Brain microvascular endothelial cell (primary cell): ENCODE measurements around the gene CLSTN1.

Experiments
- DNase-seq: peaks from one replicate; pipeline ENCODE4 v3.0.0-alpha.2; 2020
- H3K27ac ChIP-seq: fragments of 250-450 bp; sonication (Bioruptor Pico); 2 replicates; pipeline ENCODE4 v1.5.1; 2020; ENCODE audit warnings: mild to moderate bottlenecking, moderate library complexity
- H3K27me3 ChIP-seq: fragments of 250-450 bp; sonication (Bioruptor Pico); replicated peaks from 2 replicates; pipeline ENCODE4 v1.5.1; 2020; ENCODE audit warnings: mild to moderate bottlenecking
- H3K36me3 ChIP-seq: fragments of 250-450 bp; sonication (Bioruptor Pico); replicated peaks from 2 replicates; pipeline ENCODE4 v1.5.1; 2020; ENCODE audit warnings: mild to moderate bottlenecking
- H3K4me3 ChIP-seq: 2 replicates; pipeline ENCODE4 v1.5.1; 2011; ENCODE audit warnings: low read depth, mild to moderate bottlenecking, control low read depth, low read length, moderate library complexity
- in situ Hi-C: cut with HindIII; loops from 2 replicates; pipeline ENCODE4 v1.10.0; 2017; ENCODE audit warnings: low sequenced_read_pairs, low pct_ligation_motif_present
- TF ChIP-seq, protein P1 (sequence below): IDR thresholded peaks from 2 replicates; pipeline ENCODE4 v1.5.1; 2011; ENCODE audit warnings: low read depth, mild to moderate bottlenecking, moderate library complexity, low read length, control low read depth, inconsistent platforms; ENCODE audit errors: missing control alignments

CLSTN1 gene

DNA sequence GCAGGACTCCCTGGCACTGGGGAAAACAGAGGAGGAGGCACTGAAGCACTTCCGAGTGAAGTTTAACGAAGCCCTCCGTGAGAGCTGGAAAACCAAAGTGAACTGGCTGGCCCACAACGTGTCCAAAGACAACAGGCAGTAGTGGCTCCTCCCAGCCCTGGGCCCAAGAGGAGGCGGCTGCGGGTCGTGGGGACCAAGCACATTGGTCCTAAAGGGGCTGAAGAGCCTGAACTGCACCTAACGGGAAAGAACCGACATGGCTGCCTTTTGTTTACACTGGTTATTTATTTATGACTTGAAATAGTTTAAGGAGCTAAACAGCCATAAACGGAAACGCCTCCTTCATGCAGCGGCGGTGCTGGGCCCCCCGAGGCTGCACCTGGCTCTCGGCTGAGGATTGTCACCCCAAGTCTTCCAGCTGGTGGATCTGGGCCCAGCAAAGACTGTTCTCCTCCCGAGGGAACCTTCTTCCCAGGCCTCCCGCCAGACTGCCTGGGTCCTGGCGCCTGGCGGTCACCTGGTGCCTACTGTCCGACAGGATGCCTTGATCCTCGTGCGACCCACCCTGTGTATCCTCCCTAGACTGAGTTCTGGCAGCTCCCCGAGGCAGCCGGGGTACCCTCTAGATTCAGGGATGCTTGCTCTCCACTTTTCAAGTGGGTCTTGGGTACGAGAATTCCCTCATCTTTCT is 96.7 kb downstream of the CLSTN1 start:
- TF ChIP-seq, protein P1, sequence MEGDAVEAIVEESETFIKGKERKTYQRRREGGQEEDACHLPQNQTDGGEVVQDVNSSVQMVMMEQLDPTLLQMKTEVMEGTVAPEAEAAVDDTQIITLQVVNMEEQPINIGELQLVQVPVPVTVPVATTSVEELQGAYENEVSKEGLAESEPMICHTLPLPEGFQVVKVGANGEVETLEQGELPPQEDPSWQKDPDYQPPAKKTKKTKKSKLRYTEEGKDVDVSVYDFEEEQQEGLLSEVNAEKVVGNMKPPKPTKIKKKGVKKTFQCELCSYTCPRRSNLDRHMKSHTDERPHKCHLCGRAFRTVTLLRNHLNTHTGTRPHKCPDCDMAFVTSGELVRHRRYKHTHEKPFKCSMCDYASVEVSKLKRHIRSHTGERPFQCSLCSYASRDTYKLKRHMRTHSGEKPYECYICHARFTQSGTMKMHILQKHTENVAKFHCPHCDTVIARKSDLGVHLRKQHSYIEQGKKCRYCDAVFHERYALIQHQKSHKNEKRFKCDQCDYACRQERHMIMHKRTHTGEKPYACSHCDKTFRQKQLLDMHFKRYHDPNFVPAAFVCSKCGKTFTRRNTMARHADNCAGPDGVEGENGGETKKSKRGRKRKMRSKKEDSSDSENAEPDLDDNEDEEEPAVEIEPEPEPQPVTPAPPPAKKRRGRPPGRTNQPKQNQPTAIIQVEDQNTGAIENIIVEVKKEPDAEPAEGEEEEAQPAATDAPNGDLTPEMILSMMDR = no peak
- in situ Hi-C loops = no loop called here
- H3K4me3 ChIP-seq = no peak overlapping the region

DNA sequence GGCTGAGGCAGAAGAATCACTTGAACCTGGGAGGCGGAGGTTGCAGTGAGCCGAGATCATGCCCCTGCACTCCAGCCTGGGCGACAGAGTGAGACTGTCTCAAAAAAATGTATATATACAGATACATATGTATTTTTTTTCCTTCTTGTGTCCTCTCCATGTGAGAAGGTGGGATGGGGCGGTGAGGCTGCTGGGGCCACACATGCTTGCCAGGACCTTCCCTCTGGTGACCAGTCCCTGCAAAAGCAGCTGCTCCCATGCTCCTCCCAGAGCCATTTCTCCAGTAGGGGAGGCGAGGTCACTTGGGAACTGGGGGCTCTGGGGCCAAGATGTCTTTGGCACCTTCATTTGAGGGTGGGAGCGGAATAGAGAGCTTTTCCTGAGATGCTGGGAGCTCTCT is 97.4 kb downstream of the CLSTN1 start:
- Histone ChIP-seq H3K27me3 (no peaks in the 10 kb centered on the region), H3K27ac (no peak overlapping the region), H3K36me3 (peaks cover 49% of the 10 kb centered on the region), H3K4me3 (no peak overlapping the region)
- TF ChIP-seq, protein P1 = no peak
- no peak for DNase-seq
- in situ Hi-C loops = no loop called here

More for the DNA sequence above, 96.7 kb downstream of the CLSTN1 start:
- no peak for DNase-seq
- Histone ChIP-seq H3K27ac (no peak overlapping the region), H3K36me3 (peaks cover 53% of the 10 kb centered on the region), H3K27me3 (no peaks in the 10 kb centered on the region)

DNA sequence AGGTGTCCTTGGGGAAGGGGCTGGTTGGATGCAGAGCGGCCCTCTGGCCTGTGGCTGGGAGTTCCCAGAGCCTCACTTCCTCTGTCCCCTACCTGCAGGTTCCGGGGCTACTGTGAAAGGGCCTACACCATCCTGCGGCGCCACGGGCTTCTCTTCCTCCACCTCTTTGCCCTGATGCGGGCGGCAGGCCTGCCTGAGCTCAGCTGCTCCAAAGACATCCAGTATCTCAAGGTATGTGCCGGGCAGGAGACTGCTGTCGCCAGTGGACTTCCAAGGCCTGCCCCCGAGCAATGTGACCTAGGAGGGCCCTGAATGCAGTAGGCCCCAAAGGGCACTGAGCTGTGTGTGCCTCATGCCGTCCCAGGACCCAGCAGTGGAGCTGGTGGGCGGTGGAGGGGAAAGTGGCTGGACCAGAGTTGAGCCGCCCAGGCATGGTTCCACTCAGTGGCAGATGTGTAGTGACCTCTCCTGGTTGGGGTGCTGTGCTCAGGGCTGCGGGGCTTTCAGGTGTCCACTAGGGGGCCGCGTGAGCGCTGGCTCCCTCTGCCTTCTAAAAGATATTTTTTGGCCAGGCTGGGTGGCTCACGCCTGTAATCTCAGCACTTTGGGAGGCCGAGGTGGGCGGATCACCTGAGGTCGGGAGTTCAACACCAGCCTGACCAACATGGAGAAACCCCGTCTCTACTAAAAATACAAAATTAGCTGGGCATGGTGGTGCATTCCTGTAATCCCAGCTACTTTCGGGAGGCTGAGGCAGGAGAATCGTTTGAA is 98.9 kb downstream of the CLSTN1 start:
- in situ Hi-C loops = no loop called here
- H3K4me3 ChIP-seq = no peak overlapping the region
- H3K27me3 ChIP-seq = no peaks in the 10 kb centered on the region
- H3K36me3 ChIP-seq = peaks cover 37% of the 10 kb centered on the region
- TF ChIP-seq, protein P1 = peak; percentile 94
- no peak overlapping the region for H3K27ac ChIP-seq
- peak; percentile 21 for DNase-seq

DNA sequence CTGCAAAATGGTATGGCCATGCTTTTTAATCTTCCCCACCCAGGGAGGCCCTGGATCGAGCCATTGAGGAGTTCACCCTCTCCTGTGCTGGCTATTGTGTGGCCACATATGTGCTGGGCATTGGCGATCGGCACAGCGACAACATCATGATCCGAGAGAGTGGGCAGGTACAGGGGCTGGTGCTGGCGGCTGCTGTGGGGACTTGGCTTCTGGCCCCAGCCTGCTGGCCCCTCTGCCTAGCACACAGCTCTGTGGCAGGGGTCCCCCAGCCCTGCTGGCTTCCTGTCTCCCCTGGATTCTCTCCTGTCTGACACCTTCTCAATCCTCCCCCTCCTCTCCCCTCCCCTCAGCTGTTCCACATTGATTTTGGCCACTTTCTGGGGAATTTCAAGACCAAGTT is 99.8 kb downstream of the CLSTN1 start:
- in situ Hi-C loops = no loop called here
- TF ChIP-seq, protein P1 = no peak
- Histone ChIP-seq H3K27ac (no peak overlapping the region), H3K4me3 (no peak overlapping the region), H3K27me3 (no peaks in the 10 kb centered on the region), H3K36me3 (peaks cover 31% of the 10 kb centered on the region)
- no peak for DNase-seq

DNA sequence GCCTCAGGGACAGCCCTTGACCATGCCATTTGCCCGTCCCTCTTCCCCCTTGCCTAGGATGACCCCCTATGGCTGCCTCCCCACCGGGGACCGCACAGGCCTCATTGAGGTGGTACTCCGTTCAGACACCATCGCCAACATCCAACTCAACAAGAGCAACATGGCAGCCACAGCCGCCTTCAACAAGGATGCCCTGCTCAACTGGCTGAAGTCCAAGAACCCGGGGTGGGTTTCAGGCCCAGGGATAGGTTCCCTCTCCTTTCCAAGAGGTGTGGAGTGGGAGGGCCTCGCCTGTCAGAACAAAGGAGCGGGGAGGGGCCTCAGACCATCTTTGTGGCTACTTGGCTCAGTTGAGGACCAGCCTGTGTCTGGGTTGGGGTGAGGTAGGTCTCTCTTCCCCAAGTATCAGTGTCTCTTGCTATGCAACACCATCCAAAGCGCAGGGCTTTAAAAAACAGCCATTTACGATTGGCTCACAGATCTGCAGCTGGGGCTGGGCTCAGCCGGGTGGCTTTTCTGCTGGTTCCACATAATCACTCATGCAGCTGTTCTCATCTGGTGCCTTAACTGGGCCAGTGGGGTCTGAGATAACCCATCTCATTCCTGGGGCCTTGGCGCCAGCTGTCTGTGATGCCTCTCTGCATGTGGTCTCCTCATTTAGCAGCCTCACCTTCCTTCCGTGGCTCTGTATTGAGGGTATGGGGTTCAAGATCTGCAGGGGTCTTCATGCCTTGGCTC is 100.5 kb downstream of the CLSTN1 start:
- TF ChIP-seq, protein P1 = no peak
- in situ Hi-C loops = no loop called here
- Histone ChIP-seq H3K36me3 (peaks cover 29% of the 10 kb centered on the region), H3K27me3 (no peaks in the 10 kb centered on the region), H3K27ac (no peak overlapping the region), H3K4me3 (no peak overlapping the region)
- no peak for DNase-seq
